GM21619 (cell line): ENCODE measurements around the gene ZKSCAN5.
"Not testable (repeated sequence)": the region's sequence is repeated elsewhere in the genome, so short reads cannot be mapped to it uniquely, and the experiment has no call there.

Experiments
- ATAC-seq: cut with Tn5 transposase; IDR thresholded peaks from one replicate; pipeline ENCODE4 v1.9.1; 2021; ENCODE audit not compliant: unreplicated experiment

Gene ZKSCAN5

DNA sequence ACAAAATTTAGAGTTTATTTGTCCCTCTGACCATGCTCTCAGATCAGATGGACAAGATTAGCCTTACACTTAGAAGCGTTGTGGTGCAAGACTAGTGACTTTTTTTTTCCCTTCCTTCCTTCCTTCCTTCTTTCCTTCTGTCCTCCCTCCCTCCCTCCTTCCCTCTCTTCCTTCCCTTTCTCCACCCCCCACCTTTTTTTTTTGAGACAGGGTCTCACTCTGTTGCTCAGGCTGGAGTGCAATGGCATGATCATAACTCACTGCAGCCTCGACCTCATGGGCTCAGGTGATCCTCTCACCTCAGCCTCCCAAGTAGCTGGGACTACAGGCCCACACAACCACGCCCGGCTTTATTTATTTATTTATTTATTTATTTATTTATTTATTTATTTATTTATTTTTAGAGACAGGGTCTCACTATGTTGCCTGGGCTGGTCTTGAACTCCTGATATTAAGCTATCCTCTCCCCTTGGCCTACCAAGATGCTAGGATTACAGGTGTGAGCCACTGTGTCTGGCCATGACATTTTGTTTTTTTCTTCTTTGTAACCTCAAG is 76.4 kb downstream of the ZKSCAN5 start:
- not testable (repeated sequence) for ATAC-seq
